HG02759 (cell line): ENCODE data around the gene SLCO3A1.
"Not testable (repeated sequence)": the region's sequence is repeated elsewhere in the genome, so short reads cannot be mapped to it uniquely, and the experiment has no call there.

ENCODE experiments used
- ATAC-seq: cut with Tn5 transposase; IDR thresholded peaks from one replicate; pipeline ENCODE4 v1.9.1; 2021; ENCODE audit warnings: mild to moderate bottlenecking, moderate library complexity; ENCODE audit not compliant: unreplicated experiment

SLCO3A1 gene

DNA sequence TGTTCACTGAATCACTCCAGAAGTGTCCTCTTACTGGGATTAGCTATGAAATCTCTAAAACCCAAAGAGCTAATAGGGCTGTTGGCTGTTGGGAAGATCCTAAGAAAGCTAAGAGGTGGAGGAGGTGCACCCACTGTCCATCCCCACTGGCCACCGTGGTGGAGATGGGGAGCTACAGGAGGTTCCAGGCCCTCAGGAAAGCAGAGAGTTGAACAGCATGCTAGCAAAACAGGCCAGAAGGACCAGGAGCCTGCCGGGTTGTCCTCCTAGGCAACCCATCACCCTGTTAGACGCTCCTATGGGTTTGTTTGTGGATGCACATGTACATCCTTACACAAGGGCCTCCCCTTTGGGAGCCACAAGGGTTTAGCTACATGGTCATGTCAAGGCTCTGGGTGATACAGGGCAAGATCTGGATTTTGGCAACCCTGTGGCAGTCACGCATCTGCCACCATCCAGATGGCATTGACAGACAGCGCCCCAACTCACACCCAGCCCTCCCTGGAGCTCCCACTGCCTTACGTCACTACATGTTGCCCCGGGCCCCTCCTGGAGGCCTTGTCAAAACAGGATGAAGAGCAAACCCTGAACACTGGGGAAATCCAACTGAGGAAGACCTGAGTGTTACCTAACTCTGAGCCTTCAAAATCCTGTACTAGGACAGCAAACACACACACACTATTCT, 208.1 kb downstream of the SLCO3A1 start:
- ATAC-seq, result no peak

GRCh38 chr15:92062505-92062904, 209.0 kb downstream of the SLCO3A1 start:
- ATAC-seq, result no peak

DNA sequence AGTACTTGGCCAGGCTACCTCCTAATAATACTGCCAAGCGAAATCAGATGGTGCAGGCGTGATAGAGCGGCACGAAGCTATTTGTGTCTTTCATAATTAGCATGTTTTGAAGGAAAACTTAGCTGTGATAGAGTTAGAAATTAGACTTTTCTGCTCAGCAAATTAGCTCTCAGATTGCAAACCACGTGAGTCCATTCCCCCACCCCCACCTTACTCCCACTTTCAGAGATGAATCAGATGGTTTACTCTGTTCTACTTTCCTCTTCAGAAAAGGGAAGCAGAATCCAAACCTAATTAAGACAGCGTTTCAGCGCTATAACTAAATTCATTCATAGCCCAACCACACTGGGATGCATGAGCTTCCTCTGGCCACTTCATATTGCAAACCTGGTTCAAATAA, 214.6 kb downstream of the SLCO3A1 start:
- peak; percentile 48 for ATAC-seq

GRCh38 chr15:92069308-92070250, 216.1 kb downstream of the SLCO3A1 start:
- peak; percentile 55 for ATAC-seq

- not testable (repeated sequence) for ATAC-seq
Observed at GRCh38 chr15:92070251-92070650, 216.7 kb downstream of the SLCO3A1 start.

GRCh38 chr15:92071045-92071634, 217.6 kb downstream of the SLCO3A1 start:
- no peak for ATAC-seq

DNA sequence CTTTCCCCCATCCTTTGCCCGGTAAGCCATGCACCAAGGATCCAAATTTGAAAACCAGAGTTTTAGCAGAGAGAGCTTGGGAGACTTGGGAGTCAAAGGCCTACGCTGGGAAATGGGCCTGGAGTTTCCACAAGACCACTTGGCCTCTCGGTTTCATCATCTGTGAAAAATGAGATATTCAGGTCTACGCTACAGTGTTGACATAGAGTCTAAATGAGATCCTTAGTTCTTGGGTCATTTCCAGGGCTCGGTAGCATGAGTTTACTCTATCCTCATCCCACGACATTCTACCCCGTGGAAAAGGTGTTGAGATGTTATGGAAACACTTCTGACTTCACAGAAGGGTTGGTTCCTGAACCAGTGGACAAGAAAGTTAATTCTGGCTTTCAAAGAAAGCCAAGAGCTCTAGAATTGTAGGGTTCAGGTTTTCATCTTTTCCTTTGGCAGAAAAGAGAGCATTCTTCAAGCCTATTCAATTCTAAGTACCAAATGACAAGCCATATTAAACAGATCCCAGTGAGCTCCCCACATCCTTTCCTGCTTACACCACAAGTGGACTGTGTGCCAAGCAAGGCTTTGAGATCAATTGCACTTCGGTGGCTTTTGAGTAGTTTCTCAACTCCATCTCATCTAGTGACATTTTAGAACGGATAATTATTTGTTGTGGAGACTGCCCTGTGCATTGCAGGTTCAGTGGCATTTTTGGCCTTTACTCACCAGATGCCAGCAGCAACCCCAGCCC, 219.7 kb downstream of the SLCO3A1 start:
- no peak for ATAC-seq

DNA sequence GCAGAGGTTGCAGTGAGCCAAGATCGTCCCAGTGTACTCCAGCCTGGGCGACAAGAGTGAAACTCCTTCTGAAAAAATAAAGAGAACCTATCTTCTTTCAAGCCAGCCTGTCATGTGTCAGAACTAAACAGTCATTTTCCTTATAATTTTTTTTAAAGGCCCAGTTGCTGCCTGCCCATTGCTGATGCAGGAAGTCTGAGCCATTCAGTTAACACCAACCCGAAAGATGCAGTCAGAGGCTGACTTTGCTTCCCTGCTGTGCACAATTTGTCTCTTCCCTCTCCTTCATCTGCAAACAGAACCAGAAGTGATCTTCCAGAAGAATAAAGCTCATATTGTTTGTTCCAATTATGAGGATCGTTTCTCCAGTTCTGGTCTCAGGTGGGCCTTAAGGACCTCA, 220.6 kb downstream of the SLCO3A1 start:
- no peak for ATAC-seq

DNA sequence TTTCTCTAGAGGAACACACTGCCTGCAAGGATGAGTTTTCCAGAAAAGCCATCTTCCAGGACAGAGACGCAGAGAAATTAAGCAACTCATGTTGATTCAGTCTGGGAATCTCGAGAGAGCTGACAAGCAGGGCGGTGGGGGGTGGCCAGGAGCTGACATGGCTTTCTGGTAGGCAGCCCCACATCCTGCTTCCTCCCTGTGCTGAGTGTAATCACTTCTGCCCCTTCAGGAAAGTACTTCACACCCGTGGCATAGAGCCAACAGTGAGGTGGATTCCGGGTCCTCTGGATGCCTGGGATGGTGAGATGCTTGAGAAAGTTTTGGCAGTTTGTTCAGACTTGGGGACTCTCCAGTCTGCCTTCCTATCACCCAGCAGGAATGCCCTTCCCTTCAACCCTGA, 221.1 kb downstream of the SLCO3A1 start:
- ATAC-seq, result no peak

GRCh38 chr15:92075764-92076163, 222.3 kb downstream of the SLCO3A1 start:
- no peak for ATAC-seq

GRCh38 chr15:92076541-92076940, 223.0 kb downstream of the SLCO3A1 start:
- ATAC-seq, result no peak

- peak; percentile 80 for ATAC-seq
Observed at GRCh38 chr15:92077353-92078085, 224.0 kb downstream of the SLCO3A1 start.

DNA sequence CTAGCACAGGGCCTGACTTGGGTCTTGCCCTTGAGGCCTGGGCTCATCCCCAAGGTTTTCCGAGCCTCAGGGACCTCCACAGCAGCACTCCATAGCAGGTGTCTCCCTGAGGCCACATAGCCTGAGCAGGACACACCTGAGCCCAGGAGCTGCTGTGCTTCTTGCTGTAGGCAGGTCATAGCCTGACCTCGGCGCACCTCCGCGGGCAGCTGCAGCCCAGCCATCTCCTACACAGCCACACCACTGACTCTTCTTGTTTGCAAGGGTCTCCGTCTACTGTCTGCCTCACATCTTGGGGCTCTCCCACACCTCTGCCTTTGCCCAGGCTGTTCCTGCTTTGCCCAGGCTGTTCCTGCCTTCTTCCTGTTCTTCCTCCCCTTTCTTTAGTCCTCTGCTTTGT, 224.8 kb downstream of the SLCO3A1 start:
- no peak for ATAC-seq

DNA sequence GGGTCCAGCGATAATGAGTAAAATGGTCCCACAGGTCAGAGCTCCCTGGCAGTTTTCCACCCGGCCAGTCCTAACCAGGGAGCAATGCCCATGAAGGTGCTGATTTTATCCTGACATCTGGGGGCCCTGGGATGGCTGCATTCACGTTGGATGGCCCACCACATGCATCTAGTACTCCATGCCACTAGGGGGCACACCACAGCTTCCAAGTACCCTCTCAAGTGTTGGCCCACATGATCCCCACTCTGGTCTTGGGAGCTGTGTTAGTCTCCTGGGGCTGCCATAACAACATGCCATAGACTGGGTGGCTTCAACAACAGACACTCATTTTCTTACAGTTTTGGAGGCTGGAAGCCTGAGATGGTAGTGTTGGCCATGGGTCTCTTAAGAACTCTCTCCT, 225.5 kb downstream of the SLCO3A1 start:
- ATAC-seq, result no peak

GRCh38 chr15:92079647-92080255, 226.2 kb downstream of the SLCO3A1 start:
- ATAC-seq, result no peak

- peak; percentile 60 for ATAC-seq
Observed at GRCh38 chr15:92082006-92082843, 228.7 kb downstream of the SLCO3A1 start.

DNA sequence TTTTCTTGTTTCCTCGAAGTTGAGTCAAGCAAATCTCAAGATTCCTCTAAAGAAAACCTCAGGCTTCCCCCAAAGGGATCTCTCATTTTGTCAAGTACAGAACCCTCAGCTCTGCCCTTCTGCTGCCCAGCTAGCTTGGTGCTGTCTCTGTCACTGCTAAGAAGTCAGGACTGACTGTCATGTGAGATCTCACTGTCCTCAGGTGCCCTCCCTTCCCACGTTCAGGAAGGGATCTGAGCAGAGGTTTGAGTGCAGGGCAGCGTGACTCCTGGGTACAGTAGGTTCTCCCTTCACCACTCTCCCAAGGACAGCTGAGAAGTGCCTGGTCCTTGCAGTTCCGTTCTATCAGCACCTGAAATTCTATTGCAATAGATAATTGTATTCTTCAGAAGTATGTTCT, 229.7 kb downstream of the SLCO3A1 start:
- ATAC-seq, result no peak

DNA sequence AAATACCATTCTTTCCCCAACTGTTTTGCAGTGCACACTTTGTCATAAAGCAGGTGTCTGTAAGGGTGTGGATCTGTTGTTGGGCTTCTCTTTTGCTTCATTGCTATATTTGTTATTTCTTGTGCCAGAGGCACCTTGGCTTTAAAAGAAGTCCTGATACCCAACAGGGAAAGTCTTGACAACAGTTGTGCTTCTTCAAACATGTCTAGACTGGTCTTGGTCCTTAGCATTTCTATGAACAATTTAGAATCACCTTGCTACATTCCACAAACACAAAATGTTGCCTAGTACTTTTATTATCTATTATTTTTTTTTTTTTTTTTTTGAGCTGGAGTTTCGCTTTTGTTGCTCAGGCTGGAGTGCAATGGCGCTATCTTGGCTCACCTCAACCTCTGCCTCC, 233.7 kb downstream of the SLCO3A1 start:
- no peak for ATAC-seq

DNA sequence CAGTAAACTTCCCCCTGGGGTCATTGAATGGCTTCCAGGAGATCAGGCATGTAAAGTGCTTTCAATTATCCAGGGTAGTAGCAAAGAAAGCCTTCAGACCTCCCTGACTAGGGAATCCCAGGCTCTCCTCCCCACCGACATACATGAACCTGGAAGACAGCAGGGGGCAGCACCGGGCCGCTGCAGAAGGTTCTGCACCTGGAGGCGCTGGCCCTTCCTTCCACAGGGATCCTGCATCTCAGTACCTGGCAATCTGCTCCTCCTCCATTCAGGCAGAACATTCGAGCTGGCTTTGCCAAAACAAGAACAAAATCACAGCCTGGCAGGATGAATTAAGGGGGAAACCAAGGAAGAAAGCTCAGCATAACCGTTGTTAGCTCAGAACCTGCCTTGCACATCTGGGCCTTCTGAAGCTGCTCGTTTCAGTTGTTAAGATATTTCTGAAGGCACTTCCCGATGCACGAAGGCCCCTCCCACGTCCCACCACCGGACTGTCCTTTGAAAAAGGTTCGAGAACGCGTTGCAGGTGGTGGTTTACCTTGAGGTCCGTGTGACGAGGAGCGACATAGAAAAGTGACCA, 237.7 kb downstream of the SLCO3A1 start:
- no peak for ATAC-seq
